Central memory CD8-positive, alpha-beta T cell (primary cell): Measurements from ENCODE around the gene CAD.

Experiments
- ATAC-seq: fragments of 150-1000 bp; cut with Tn5 transposase; replicated peaks from 2 replicates; pipeline ENCODE4 v1.10.0; 2022; ENCODE audit warnings: mild to moderate bottlenecking, moderate FRiP score, moderate number of reproducible peaks; ENCODE audit not compliant: poor library complexity, severe bottlenecking; ENCODE audit errors: extremely low read depth
- DNase-seq, 2 donors: peaks; one replicate each; pipeline ENCODE4 v3.0.0; 2021; ENCODE audit warnings: low spot score in 2 of 2
- H3K27ac Mint-ChIP-seq: one replicate; pipeline ENCODE4 v1.8.0; 2022; ENCODE audit warnings: low read depth, mild to moderate bottlenecking, moderate library complexity, mixed read lengths
- H3K27me3 Mint-ChIP-seq: one replicate; pipeline ENCODE4 v1.8.0; 2022; ENCODE audit warnings: mixed read lengths
- H3K36me3 Mint-ChIP-seq: one replicate; pipeline ENCODE4 v1.8.0; 2022; ENCODE audit warnings: mild to moderate bottlenecking, moderate library complexity, mixed read lengths; ENCODE audit not compliant: insufficient read depth
- H3K4me1 Mint-ChIP-seq: one replicate; pipeline ENCODE4 v1.8.0; 2022; ENCODE audit warnings: mixed read lengths
- H3K4me3 Mint-ChIP-seq: one replicate; pipeline ENCODE4 v1.8.0; 2022; ENCODE audit warnings: mild to moderate bottlenecking, moderate library complexity, mixed read lengths
- H3K9me3 Mint-ChIP-seq: one replicate; pipeline ENCODE4 v1.8.0; 2022; ENCODE audit warnings: mixed read lengths

CAD gene

DNA sequence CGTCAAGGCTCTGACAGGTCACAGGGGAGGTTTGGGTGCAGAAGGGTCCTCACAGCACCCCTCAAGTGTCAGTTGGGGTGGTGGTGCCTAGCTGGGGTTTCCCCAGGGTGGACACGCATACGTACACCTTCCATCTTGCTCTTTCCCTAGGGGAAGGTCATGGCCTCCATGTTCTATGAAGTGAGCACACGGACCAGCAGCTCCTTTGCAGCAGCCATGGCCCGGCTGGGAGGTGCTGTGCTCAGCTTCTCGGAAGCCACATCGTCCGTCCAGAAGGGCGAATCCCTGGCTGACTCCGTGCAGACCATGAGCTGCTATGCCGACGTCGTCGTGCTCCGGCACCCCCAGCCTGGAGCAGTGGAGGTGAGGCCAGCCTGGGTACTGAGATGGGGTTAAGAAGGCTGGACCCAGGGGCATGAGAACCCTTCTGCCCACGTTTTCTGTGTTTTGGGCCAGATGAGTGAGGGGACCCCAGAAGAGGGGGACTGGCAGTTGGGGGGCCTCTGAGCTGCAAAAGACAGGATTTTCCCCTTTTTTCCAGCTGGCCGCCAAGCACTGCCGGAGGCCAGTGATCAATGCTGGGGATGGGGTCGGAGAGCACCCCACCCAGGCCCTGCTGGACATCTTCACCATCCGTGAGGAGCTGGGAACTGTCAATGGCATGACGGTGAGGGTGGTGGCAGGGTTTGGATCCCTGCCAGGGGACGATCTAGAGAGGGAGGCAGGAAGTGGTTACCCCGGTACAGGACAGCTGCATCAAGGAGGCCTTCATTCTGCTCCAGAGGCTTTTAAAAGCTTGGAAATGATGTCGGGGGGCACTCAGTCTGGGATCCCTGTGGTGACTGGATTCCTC, 24.8 kb downstream of the CAD start:
- H3K36me3 Mint-ChIP-seq = peaks cover 16% of the 10 kb centered on the region
- no peak for ATAC-seq
- H3K4me3 Mint-ChIP-seq = no peak overlapping the region
- H3K27me3 Mint-ChIP-seq = no peaks in the 10 kb centered on the region
- no peaks in the 10 kb centered on the region for H3K9me3 Mint-ChIP-seq
- DNase-seq = no peak
- H3K4me1 Mint-ChIP-seq = peaks cover 7% of the 10 kb centered on the region
- H3K27ac Mint-ChIP-seq = peak overlapping the region; percentile 55

DNA sequence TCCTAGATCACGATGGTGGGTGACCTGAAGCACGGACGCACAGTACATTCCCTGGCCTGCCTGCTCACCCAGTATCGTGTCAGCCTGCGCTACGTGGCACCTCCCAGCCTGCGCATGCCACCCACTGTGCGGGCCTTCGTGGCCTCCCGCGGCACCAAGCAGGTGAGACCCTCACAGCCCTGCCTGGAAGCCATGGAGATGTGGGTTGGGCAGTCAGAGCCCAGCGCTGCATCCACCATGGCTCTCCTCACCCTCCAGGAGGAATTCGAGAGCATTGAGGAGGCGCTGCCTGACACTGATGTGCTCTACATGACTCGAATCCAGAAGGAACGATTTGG, 25.4 kb downstream of the CAD start:
- Mint-ChIP-seq H3K4me3 (no peak overlapping the region), H3K36me3 (peaks cover 12% of the 10 kb centered on the region), H3K4me1 (peaks cover 7% of the 10 kb centered on the region), H3K9me3 (no peaks in the 10 kb centered on the region), H3K27me3 (no peaks in the 10 kb centered on the region), H3K27ac (peak overlapping the region; percentile 55)
- DNase-seq (no peak), ATAC-seq (no peak)

GRCh38 chr2:27243391-27244130, 26.4 kb downstream of the CAD start:
- no peaks in the 10 kb centered on the region for H3K9me3 Mint-ChIP-seq
- no peak overlapping the region for H3K27ac Mint-ChIP-seq

GRCh38 chr2:27245116-27245515, 27.9 kb downstream of the CAD start:
- Mint-ChIP-seq H3K27me3 (peaks cover 9% of the 10 kb centered on the region), H3K27ac (no peak overlapping the region), H3K36me3 (peaks cover 9% of the 10 kb centered on the region), H3K9me3 (no peaks in the 10 kb centered on the region), H3K4me1 (peaks cover 7% of the 10 kb centered on the region), H3K4me3 (no peak overlapping the region)
- no peak for ATAC-seq
- DNase-seq = no peak

More at GRCh38 chr2:27243391-27244130, 26.4 kb downstream of the CAD start:
- H3K36me3 Mint-ChIP-seq = peaks cover 9% of the 10 kb centered on the region
- H3K4me1 Mint-ChIP-seq = peaks cover 7% of the 10 kb centered on the region
- no peak overlapping the region for H3K4me3 Mint-ChIP-seq
- peaks cover 7% of the 10 kb centered on the region for H3K27me3 Mint-ChIP-seq
- no peak for DNase-seq
- ATAC-seq = no peak

GRCh38 chr2:27245626-27246025, 28.5 kb downstream of the CAD start:
- H3K27ac Mint-ChIP-seq = no peak overlapping the region
- peaks cover 7% of the 10 kb centered on the region for H3K4me1 Mint-ChIP-seq
- no peak for DNase-seq
- peaks cover 9% of the 10 kb centered on the region for H3K36me3 Mint-ChIP-seq
- H3K9me3 Mint-ChIP-seq = no peaks in the 10 kb centered on the region
- no peak overlapping the region for H3K4me3 Mint-ChIP-seq
- peaks cover 12% of the 10 kb centered on the region for H3K27me3 Mint-ChIP-seq
- ATAC-seq = no peak

DNA sequence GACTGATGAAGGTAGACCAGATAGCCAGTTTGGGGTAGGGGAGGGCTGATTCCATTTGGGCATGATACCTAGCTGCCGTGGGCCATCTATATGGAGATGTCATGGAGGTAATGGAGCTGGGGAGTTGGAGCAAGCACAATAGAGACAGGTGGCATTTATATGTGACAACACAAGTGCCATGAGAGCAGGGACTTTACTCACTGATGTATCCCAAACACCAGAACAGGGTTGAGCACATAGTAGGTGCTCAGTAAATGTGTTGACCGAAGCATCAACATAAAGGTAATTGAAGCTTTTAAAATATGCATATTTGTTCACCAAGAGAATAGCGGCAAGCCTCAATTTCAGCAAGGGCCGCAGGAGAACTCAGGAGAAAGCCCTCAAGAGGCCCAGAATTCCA, 30.7 kb downstream of the CAD start:
- no peaks in the 10 kb centered on the region for H3K9me3 Mint-ChIP-seq
- no peak for DNase-seq
- no peaks in the 10 kb centered on the region for H3K4me1 Mint-ChIP-seq
- no peak overlapping the region for H3K4me3 Mint-ChIP-seq
- no peak overlapping the region for H3K27ac Mint-ChIP-seq
- ATAC-seq = no peak
- peaks cover 27% of the 10 kb centered on the region for H3K27me3 Mint-ChIP-seq
- peaks cover 3% of the 10 kb centered on the region for H3K36me3 Mint-ChIP-seq

- Mint-ChIP-seq H3K4me1 (no peaks in the 10 kb centered on the region), H3K27ac (no peak overlapping the region), H3K36me3 (no peaks in the 10 kb centered on the region), H3K4me3 (no peak overlapping the region), H3K9me3 (no peaks in the 10 kb centered on the region), H3K27me3 (peaks cover 30% of the 10 kb centered on the region)
- no peak for ATAC-seq
- no peak for DNase-seq
Measured at GRCh38 chr2:27249159-27249890, 32.2 kb downstream of the CAD start.

DNA sequence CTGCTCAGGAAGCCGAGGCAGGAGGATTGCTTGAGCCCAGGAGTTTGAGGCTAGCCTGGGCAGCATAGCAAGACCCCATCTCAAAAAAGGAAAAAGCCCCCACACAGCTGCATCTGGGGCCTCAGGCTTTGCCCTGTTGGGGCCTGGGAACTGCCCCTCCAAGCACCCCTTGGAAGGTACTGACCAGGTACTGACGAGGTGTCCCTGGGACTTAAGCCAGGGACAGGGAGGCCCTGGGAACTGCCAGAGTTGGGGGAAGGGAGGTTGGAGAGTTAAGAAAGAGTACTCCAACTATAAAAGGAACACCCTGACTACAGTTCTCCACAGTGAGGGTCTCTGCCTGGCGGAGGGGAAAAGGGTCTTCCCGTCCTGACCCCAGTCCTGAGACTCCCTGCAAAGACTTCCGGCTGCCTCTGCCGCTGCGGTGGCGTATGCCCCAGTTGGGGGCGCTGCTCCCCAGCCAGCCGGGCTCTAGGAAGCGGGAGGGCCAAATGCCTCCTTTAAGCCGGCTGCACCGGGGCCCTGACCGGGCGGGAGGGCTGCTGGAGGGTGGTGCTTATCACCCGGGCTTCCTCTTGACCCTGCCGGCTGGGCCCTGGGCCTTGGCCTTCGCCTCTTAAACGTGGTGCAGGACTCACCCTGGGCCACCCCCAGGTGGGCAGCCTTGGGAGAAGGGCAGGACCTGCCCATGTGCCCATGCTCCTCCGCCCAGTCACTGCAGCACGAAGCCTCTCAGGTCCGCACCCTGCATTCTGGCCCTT, 32.9 kb downstream of the CAD start:
- Mint-ChIP-seq H3K4me3 (no peak overlapping the region), H3K4me1 (no peaks in the 10 kb centered on the region), H3K9me3 (no peaks in the 10 kb centered on the region), H3K27me3 (peaks cover 37% of the 10 kb centered on the region), H3K27ac (no peak overlapping the region), H3K36me3 (no peaks in the 10 kb centered on the region)
- DNase-seq (peak in 1 of 2 donors; percentile 27), ATAC-seq (no peak)

DNA sequence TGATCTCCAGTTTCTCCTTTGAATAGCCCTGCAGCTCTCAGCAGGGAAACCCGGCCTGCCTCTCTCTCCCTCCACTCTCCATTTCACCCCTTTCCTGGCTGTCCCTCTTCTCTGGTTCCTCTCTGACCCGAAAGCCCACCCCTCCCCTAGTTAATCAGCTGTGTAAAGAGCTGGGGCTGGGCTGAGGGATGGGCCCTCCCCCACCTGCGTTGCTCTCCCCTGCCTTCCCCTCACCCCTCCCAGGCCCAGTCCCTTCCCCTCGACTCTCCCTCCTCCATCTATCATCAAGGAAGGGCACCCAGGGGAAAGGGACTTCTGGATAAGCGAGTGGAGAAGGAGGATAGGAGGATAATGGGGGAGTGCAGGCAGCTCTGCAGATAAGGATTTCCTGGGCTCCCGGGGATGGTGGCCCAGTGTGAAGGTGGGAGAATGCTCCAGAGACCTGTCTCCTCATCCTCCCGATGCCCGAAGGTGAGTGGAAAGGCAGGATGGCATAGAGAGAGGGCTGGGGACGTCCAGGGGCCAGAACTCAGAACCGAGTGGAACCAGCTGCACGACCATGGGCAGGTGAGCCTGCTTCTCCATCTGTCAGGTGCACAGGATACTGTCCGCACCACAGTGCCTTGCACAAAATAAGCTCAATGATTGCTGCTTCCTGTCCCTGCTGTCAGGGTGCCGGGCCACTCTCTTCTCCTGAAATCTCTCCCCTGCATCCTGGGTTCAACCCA, 33.6 kb downstream of the CAD start:
- DNase-seq (no peak), ATAC-seq (no peak)
- no peaks in the 10 kb centered on the region for H3K36me3 Mint-ChIP-seq
- peaks cover 44% of the 10 kb centered on the region for H3K27me3 Mint-ChIP-seq
- H3K4me3 Mint-ChIP-seq = no peak overlapping the region
- H3K27ac Mint-ChIP-seq = no peak overlapping the region
- H3K9me3 Mint-ChIP-seq = no peaks in the 10 kb centered on the region
- H3K4me1 Mint-ChIP-seq = no peaks in the 10 kb centered on the region

GRCh38 chr2:27251766-27252165, 34.6 kb downstream of the CAD start:
- no peak overlapping the region for H3K27ac Mint-ChIP-seq
- H3K36me3 Mint-ChIP-seq = no peaks in the 10 kb centered on the region
- H3K27me3 Mint-ChIP-seq = peaks cover 53% of the 10 kb centered on the region
- no peak for ATAC-seq
- no peak for DNase-seq
- H3K4me1 Mint-ChIP-seq = no peaks in the 10 kb centered on the region
- H3K9me3 Mint-ChIP-seq = no peaks in the 10 kb centered on the region
- no peak overlapping the region for H3K4me3 Mint-ChIP-seq

GRCh38 chr2:27255187-27255586, 38.0 kb downstream of the CAD start:
- Mint-ChIP-seq H3K4me3 (no peak overlapping the region), H3K27me3 (peaks cover 78% of the 10 kb centered on the region), H3K9me3 (no peaks in the 10 kb centered on the region), H3K4me1 (no peaks in the 10 kb centered on the region), H3K36me3 (no peaks in the 10 kb centered on the region), H3K27ac (no peak overlapping the region)
- DNase-seq = no peak
- no peak for ATAC-seq

GRCh38 chr2:27255660-27256059, 38.5 kb downstream of the CAD start:
- Mint-ChIP-seq H3K27me3 (peaks cover 80% of the 10 kb centered on the region), H3K4me1 (no peaks in the 10 kb centered on the region), H3K9me3 (no peaks in the 10 kb centered on the region), H3K4me3 (no peak overlapping the region), H3K27ac (no peak overlapping the region), H3K36me3 (no peaks in the 10 kb centered on the region)
- DNase-seq (no peak), ATAC-seq (no peak)
